Measurements from ENCODE around the gene QSOX2.

The QSOX2 gene

DNA sequence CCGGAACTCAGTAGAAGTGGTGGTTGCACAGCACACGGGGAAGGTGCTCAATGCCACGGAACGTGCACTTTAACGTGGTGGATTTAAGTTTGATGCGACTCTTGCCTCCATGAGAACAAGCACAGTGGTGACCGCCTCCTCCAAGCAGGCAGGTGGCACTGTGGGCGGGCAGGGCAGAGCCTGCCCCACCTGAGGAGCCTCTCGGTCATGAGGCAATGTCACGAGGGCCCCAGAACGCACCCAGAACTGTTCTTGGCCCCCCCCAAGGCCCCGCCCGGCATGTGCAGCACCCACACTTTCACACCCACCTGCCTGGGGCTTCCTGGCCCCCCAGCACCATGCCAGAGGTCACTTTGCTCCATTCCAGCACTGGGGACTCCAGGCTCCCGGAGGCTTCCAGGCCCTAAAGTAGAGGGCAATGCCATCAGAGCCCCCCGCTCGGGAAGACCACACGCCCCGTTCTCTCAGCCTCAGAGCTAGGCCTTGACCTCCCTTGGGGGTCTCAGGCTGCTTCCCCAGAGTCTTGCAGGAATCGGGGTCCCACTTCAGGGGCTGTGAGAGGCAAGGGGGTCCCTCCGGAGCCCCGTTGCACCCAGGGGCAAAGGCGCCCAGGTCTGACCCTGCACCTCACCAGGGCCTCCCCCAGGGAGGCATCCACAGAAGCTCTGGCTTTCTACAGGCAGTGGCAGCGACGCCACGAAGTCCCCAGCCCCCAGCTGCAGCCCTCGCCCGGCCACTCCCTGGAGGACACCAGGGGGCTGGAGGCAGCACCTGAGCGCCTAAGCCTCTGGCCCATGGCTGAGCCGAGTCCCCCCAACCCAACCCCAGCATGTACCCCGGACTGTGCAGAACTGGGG, 44.3 kb upstream of the QSOX2 start:
- Histone ChIP-seq H3K9me3 (ENCODE audit: control insufficient read depth in 2 of 2, low read length in 2 of 2) (no peaks in the 10 kb centered on the region), H3K27me3 (ENCODE audit: control insufficient read depth in 2 of 2, insufficient read depth in 2 of 2, low read length in 2 of 2) (peaks cover 0 to 4% of the 10 kb centered on the region in 2 donors), H3K27ac (ENCODE audit: low read depth in 2 of 2, low read length in 2 of 2) (no peak overlapping the region), H3K9ac (ENCODE audit: low read depth in 1 of 2, low read length in 2 of 2) (no peak overlapping the region), H3K36me3 (ENCODE audit: control insufficient read depth in 2 of 2, insufficient read depth in 2 of 2, low read length in 2 of 2) (no peaks in the 10 kb centered on the region), H3K4me1 (ENCODE audit: control insufficient read depth in 2 of 2, insufficient read depth in 2 of 2, low read length in 2 of 2) (no peaks in the 10 kb centered on the region), H3K4me3 (ENCODE audit: low read length in 2 of 2) (no peak overlapping the region)

DNA sequence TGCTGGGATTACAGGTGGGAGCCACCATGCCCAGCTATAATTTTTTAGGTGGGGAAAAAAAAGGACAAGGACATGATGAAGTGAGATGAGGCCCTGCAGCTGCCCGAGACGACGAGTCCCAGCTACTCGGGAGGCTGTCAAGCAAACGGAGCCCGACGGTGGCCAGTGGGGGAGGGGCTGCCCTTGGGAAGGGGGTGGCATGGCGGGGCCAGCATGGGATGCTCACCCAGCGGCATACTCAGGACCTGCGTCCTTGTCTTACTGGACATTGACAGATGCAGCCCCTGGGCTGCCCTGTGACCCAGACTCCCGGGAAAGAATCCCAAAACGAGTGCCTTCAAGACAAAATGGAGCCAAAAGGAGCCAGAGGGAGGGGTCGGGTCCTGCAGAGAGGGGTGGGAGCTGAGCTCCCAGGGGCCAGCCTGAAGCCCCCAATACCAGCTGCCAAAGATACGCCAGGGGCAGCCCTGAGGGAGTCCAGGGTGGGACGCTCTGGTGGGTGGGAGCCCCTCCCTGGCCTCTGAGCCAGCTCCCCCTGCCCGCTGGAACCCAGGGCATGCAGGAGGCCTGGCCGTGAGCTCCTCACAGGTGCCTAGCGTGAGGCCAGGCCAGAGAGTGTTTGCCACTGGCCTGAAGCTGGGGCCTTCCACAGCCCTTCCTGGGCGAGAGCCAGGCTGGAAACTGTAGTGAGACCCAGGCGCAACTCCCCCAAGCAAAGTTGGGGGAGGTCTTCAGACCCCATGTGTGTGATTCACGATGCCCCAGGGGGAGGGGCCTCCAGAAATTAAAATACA, 42.5 kb upstream of the QSOX2 start:
- Histone ChIP-seq H3K4me1 (ENCODE audit: control insufficient read depth in 2 of 2, insufficient read depth in 2 of 2, low read length in 2 of 2) (peaks cover 0 to 5% of the 10 kb centered on the region in 2 donors), H3K27ac (ENCODE audit: low read depth in 2 of 2, low read length in 2 of 2) (no peak overlapping the region), H3K9me3 (ENCODE audit: control insufficient read depth in 2 of 2, low read length in 2 of 2) (no peaks in the 10 kb centered on the region), H3K36me3 (ENCODE audit: control insufficient read depth in 2 of 2, insufficient read depth in 2 of 2, low read length in 2 of 2) (no peaks in the 10 kb centered on the region), H3K27me3 (ENCODE audit: control insufficient read depth in 2 of 2, insufficient read depth in 2 of 2, low read length in 2 of 2) (peaks cover 0 to 4% of the 10 kb centered on the region in 2 donors), H3K4me3 (ENCODE audit: low read length in 2 of 2) (no peak overlapping the region), H3K9ac (ENCODE audit: low read depth in 1 of 2, low read length in 2 of 2) (no peak overlapping the region)

DNA sequence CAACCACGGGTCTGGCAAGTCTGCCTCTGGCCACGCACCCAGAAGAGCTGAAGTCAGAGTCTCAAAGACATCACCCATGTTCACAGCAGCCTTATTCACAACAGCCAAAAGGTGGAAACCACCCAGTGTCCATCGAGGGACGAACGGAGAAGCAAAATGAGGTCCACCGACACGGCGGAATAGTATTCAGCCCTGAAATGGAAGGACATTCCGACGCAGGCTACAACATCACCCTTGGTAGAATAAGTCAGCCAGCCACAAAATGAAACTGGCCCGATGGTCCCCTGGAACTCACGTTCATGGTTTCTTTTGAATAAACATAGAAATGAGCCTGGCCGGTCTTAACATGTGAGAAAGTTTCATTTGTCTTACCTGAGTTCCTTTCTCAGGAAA, 41.4 kb upstream of the QSOX2 start:
- no peak overlapping the region for H3K27ac ChIP-seq (ENCODE audit: low read depth in 2 of 2, low read length in 2 of 2)
- no peak overlapping the region for H3K4me3 ChIP-seq (ENCODE audit: low read length in 2 of 2)
- H3K36me3 ChIP-seq (ENCODE audit: control insufficient read depth in 2 of 2, insufficient read depth in 2 of 2, low read length in 2 of 2), result no peaks in the 10 kb centered on the region
- peaks cover 0 to 8% of the 10 kb centered on the region in 2 donors for H3K27me3 ChIP-seq (ENCODE audit: control insufficient read depth in 2 of 2, insufficient read depth in 2 of 2, low read length in 2 of 2)
- no peak overlapping the region for H3K9ac ChIP-seq (ENCODE audit: low read depth in 1 of 2, low read length in 2 of 2)
- H3K9me3 ChIP-seq (ENCODE audit: control insufficient read depth in 2 of 2, low read length in 2 of 2), result no peaks in the 10 kb centered on the region
- peaks cover 0 to 5% of the 10 kb centered on the region in 2 donors for H3K4me1 ChIP-seq (ENCODE audit: control insufficient read depth in 2 of 2, insufficient read depth in 2 of 2, low read length in 2 of 2)

DNA sequence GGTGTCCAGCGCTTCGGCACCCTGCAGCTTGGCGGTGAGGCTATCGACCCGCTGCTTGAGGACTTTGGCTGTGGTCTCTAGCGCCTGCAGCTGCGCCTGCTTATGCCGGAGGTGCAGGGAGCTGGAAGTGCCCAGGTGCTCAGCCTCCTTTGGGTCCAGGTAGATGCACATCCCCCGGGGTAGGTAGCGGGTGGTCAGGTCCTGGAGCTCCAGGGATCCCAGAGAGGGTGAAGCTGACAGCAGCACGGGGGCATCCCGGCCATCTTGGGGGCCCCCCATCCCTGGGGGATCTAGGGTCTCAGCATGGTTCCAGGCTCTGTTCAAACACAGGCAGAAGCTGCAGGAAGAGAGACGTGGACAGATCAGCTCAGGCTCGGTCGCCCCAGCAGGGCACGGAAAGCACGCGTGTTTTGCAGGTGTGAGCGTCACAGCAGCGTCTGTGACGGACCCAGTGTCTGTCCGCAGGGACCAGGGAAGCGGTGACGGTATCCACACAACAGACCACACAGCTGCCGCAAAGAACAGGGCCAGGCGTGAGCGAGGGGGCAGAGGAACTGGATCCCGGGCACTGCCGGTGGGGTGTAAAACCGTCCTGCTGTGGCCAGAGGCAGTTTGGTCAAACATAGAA, 40.9 kb upstream of the QSOX2 start:
- Histone ChIP-seq H3K4me3 (ENCODE audit: low read length in 2 of 2) (no peak overlapping the region), H3K9ac (ENCODE audit: low read depth in 1 of 2, low read length in 2 of 2) (no peak overlapping the region), H3K9me3 (ENCODE audit: control insufficient read depth in 2 of 2, low read length in 2 of 2) (no peaks in the 10 kb centered on the region), H3K4me1 (ENCODE audit: control insufficient read depth in 2 of 2, insufficient read depth in 2 of 2, low read length in 2 of 2) (peaks cover 0 to 5% of the 10 kb centered on the region in 2 donors), H3K27ac (ENCODE audit: low read depth in 2 of 2, low read length in 2 of 2) (no peak overlapping the region), H3K27me3 (ENCODE audit: control insufficient read depth in 2 of 2, insufficient read depth in 2 of 2, low read length in 2 of 2) (peaks cover 0 to 8% of the 10 kb centered on the region in 2 donors), H3K36me3 (ENCODE audit: control insufficient read depth in 2 of 2, insufficient read depth in 2 of 2, low read length in 2 of 2) (no peaks in the 10 kb centered on the region)

DNA sequence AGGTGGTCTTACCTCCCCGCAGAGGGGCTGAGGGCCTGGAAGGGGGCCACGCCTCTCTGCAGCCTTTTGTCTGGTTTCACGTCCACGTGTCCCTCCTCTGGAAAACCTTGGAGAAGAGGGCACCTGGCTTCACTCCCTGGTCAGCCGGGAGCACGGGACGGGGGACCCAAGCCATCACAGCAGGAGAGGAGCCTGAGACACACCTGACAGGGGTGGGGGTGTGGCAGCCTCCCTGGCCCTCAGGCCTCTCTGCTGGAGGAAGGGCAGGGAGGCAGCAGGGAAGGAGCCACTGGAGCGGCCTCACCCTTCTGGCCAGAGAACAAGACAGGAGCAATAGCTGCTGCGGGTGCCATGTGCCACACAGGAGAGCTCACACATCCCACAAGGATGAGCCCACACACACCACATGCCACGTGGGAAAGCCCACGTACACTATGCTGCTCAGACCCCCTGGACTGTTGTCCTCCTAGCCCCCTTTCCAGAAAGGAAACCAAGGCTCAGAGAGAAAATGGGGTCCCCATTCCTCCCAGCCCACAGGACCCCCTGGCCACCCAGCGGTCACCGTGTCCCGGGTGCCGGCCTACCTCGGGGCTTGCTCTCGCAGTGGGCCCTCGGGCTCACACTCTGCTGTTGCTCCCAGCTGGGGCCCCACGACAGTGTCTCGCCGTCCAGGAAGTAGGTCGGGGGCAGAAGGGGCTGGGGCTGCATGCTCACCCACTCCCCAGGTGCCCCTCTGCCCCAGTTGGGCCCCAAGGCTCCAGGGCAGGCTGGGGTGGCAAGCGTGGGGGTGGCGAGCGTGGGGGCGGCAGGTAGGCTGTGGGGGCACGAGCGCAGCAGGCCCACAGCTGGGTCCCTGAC, 40.1 kb upstream of the QSOX2 start:
- no peaks in the 10 kb centered on the region for H3K36me3 ChIP-seq (ENCODE audit: control insufficient read depth in 2 of 2, insufficient read depth in 2 of 2, low read length in 2 of 2)
- H3K9ac ChIP-seq (ENCODE audit: low read depth in 1 of 2, low read length in 2 of 2), result no peak overlapping the region
- peaks cover 0 to 8% of the 10 kb centered on the region in 2 donors for H3K27me3 ChIP-seq (ENCODE audit: control insufficient read depth in 2 of 2, insufficient read depth in 2 of 2, low read length in 2 of 2)
- H3K27ac ChIP-seq (ENCODE audit: low read depth in 2 of 2, low read length in 2 of 2), result no peak overlapping the region
- peaks cover 0 to 5% of the 10 kb centered on the region in 2 donors for H3K4me1 ChIP-seq (ENCODE audit: control insufficient read depth in 2 of 2, insufficient read depth in 2 of 2, low read length in 2 of 2)
- no peak overlapping the region for H3K4me3 ChIP-seq (ENCODE audit: low read length in 2 of 2)
- H3K9me3 ChIP-seq (ENCODE audit: control insufficient read depth in 2 of 2, low read length in 2 of 2), result no peaks in the 10 kb centered on the region

DNA sequence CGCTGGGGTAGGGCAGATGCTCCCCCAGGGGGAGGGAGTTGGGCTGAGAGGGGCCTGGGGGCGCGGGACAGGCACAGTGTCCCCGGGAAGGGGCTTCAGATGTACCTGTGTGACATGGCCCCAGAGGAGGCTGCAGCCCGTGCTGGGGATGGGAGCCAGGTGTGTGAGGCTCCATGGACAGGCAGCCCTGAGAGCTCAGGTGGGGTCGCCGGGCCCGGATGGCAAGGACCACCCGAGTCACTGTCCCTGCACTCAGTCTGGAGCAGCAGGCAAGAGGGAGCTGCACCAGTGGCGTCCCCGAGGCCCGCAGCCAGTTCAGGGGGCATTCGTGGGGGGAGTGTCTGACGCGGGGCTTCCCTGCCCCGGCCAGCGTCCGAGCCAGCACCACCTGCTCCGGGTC, 39.3 kb upstream of the QSOX2 start:
- H3K9ac ChIP-seq (ENCODE audit: low read depth in 1 of 2, low read length in 2 of 2), result no peak overlapping the region
- H3K36me3 ChIP-seq (ENCODE audit: control insufficient read depth in 2 of 2, insufficient read depth in 2 of 2, low read length in 2 of 2), result no peaks in the 10 kb centered on the region
- peaks cover 0 to 8% of the 10 kb centered on the region in 2 donors for H3K27me3 ChIP-seq (ENCODE audit: control insufficient read depth in 2 of 2, insufficient read depth in 2 of 2, low read length in 2 of 2)
- H3K27ac ChIP-seq (ENCODE audit: low read depth in 2 of 2, low read length in 2 of 2), result no peak overlapping the region
- peaks cover 0 to 5% of the 10 kb centered on the region in 2 donors for H3K4me1 ChIP-seq (ENCODE audit: control insufficient read depth in 2 of 2, insufficient read depth in 2 of 2, low read length in 2 of 2)
- H3K4me3 ChIP-seq (ENCODE audit: low read length in 2 of 2), result no peak overlapping the region
- H3K9me3 ChIP-seq (ENCODE audit: control insufficient read depth in 2 of 2, low read length in 2 of 2), result no peaks in the 10 kb centered on the region

DNA sequence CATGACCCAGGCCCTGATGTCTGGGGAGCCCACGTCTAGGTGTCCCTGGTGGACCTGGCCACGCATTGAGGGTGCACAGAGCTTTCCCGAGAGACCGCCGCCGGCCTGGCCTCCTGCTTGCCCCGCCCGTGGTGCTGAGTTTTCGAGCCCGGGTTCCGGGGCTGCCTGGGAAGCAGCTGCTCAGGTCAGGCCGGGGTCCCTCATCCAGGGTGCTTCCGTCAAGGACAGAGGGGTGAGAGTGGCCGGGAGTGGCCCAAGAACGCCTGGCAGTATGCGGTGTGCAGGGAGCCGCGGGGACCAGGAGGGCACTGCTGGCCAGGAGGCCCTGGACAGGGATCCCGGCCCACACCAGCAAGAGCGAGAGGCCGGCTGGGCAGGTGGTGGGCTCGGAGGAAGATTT, 38.7 kb upstream of the QSOX2 start:
- Histone ChIP-seq H3K4me1 (ENCODE audit: control insufficient read depth in 2 of 2, insufficient read depth in 2 of 2, low read length in 2 of 2) (peaks cover 0 to 5% of the 10 kb centered on the region in 2 donors), H3K36me3 (ENCODE audit: control insufficient read depth in 2 of 2, insufficient read depth in 2 of 2, low read length in 2 of 2) (no peaks in the 10 kb centered on the region), H3K4me3 (ENCODE audit: low read length in 2 of 2) (no peak overlapping the region), H3K9ac (ENCODE audit: low read depth in 1 of 2, low read length in 2 of 2) (no peak overlapping the region), H3K9me3 (ENCODE audit: control insufficient read depth in 2 of 2, low read length in 2 of 2) (no peaks in the 10 kb centered on the region), H3K27ac (ENCODE audit: low read depth in 2 of 2, low read length in 2 of 2) (no peak overlapping the region), H3K27me3 (ENCODE audit: control insufficient read depth in 2 of 2, insufficient read depth in 2 of 2, low read length in 2 of 2) (peaks cover 0 to 8% of the 10 kb centered on the region in 2 donors)

DNA sequence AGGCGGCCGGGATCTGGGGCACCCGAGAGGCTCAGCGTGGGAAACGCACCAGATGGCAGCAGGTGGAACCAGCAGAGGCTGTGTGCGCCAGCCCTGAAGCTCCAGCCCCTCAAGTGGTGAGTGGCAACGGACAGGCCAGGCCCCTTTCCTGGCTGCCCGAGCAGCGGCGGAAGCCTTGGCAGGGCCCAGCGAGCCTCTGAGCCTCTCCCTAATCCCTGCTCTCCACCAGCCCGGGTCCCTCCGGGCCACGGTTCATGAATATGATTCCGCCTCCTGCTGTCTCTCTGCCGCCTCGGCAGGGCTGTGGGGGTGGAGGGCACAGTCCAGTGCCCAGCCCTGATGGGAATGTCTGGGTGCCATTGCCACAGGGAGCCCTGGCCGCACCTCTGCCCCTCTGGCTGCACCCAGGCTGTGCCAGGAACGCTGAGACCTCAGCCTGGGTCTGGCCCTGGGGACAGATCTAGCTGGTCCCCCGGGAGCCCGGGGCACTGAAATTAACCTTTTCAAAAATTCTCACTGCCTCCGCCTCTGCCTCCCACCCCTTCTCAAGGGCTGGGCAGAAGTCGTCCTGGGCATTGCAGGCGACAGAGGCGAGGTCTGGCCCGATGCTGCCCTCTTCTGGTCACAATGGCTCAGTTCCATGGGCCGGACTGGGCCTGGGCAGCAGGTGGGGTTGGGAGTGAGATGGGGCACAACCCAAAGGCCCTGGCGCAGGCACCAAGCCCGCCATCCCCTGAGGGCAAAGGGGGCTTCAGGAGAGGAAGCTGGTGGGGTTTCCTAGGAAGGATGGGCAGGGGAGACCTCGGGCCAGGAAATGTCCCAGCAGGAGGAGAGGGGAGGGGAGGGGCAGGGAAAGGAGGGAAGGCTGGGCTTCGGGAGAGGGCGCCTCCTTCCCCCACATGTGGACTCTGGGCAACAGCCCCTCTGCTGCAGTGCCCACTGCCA, 38.0 kb upstream of the QSOX2 start:
- peaks cover 0 to 8% of the 10 kb centered on the region in 2 donors for H3K27me3 ChIP-seq (ENCODE audit: control insufficient read depth in 2 of 2, insufficient read depth in 2 of 2, low read length in 2 of 2)
- H3K9me3 ChIP-seq (ENCODE audit: control insufficient read depth in 2 of 2, low read length in 2 of 2), result no peaks in the 10 kb centered on the region
- H3K27ac ChIP-seq (ENCODE audit: low read depth in 2 of 2, low read length in 2 of 2), result no peak overlapping the region

More for the DNA sequence above, 38.0 kb upstream of the QSOX2 start:
- Histone ChIP-seq H3K36me3 (ENCODE audit: control insufficient read depth in 2 of 2, insufficient read depth in 2 of 2, low read length in 2 of 2) (no peaks in the 10 kb centered on the region), H3K4me3 (ENCODE audit: low read length in 2 of 2) (peak overlapping the region; percentile 31 to 43), H3K4me1 (ENCODE audit: control insufficient read depth in 2 of 2, insufficient read depth in 2 of 2, low read length in 2 of 2) (peaks cover 0 to 5% of the 10 kb centered on the region in 2 donors), H3K9ac (ENCODE audit: low read depth in 1 of 2, low read length in 2 of 2) (peak overlapping the region in 1 of 2 donors; percentile 43)

Data from mucosa of rectum (tissue), 2 donors.